Measurements from ENCODE around the gene PLD6. TPM values are rescaled to one million over a fixed set of nuclear protein-coding genes. Genes with fewer than 3 reads are reported as not detected.

The PLD6 gene
- total RNA-seq, 5 donors from 2014 or later (not counting 1 experiment from before 2014, with no cell fraction given) = 7.3 to 18.3 (median 11.1) TPM

DNA sequence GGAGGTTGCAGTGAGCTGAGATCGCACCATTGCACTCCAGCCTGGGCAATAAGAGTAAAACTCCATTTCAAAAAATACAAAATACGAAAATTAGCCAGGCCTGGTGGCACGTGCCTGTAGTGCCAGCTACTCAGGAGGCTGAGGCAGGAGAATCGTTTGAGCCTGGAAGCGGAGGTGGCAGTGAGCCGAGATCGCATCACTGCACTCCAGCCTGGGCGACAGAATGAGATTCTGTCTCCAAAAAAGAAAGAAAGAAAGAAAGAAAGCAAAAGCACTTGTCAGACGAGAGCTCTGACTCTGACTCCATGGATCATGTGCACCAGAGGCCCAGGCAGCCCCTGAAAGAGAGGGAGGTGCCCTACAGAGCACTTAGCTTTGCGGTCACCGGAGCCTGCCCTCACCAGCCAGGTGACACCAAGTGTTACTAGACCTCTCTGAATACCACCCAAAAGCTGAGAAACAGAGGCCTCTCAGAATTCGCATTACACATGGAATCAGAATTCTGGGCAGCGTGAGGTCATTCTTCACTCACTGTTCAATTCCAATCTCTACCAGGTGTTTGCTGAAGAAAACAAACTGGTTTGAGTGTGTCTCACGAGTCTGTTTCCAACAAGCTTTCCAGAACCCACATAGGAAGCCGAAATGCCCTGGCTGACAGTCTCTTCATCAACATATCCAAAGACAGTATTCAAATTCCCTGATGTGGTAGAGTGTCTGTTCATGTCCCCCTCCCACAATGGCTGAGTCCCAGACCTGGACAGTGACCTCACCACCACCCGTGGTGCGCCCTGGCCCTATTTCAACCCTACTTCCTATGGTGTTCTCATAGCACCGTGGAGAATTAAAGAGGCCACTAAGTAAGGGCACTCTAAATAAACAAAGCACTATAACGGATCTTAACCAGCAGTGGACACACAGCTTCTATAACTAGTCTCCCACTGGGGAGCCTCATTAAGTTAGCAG lies 29.4 kb upstream of the PLD6 start:
- peaks cover 16 to 20% of the 10 kb centered on the region in 2 donors for H3K36me3 ChIP-seq (ENCODE audit: control insufficient read depth in 2 of 2, extremely low read depth in 1 of 2, insufficient read depth in 1 of 2, low read length in 1 of 2)
- peaks cover 3 to 29% of the 10 kb centered on the region in 2 experiments for H3K4me1 ChIP-seq (ENCODE audit: control insufficient read depth in 1 of 2, extremely low read depth in 1 of 2, insufficient read depth in 2 of 2, low read length in 2 of 2)
- POLR2A ChIA-PET = no interaction called here
- ATAC-seq (replicated peaks in 1 of 4) (no peak), DNase-seq (peak in 1 of 35 experiments; percentile 11)
- WGBS (ENCODE audit: insufficient coverage) = 70% methylated on average over 14 of the region's 19 CpGs
- Mint-ChIP-seq H3K4me1 (peaks cover 26 to 40% (median 33%) of the 10 kb centered on the region in 3 donors), H3K9me3 (no peaks in the 10 kb centered on the region), H3K36me3 (peaks cover 11% of the 10 kb centered on the region), H3K27ac (peak overlapping the region; percentile 98), H3K27me3 (no peaks in the 10 kb centered on the region), H3K4me3 (peak overlapping the region; percentile 85 to 95 (median 94))
- H3K9me3 ChIP-seq = no peaks in the 10 kb centered on the region
- peak overlapping the region; percentile 94 for H3K27ac ChIP-seq (ENCODE audit: low read length)
- peak overlapping the region; percentile 86 to 94 for H3K4me3 ChIP-seq (ENCODE audit: control insufficient read depth in 1 of 2, extremely low read depth in 1 of 2, low read length in 1 of 2)
- CTCF ChIA-PET = interaction anchor here in 1 of 2 donors (0.6 kb wide), 1 partner anchor 43 kb away, joined by 3 read pairs; no protein-coding TSS in a partner anchor
- H3K27me3 ChIP-seq (replicated peaks in 1 of 2; ENCODE audit: control insufficient read depth in 2 of 2, extremely low read depth in 1 of 2, insufficient read depth in 2 of 2, low read length in 1 of 2) = no peaks in the 10 kb centered on the region

DNA sequence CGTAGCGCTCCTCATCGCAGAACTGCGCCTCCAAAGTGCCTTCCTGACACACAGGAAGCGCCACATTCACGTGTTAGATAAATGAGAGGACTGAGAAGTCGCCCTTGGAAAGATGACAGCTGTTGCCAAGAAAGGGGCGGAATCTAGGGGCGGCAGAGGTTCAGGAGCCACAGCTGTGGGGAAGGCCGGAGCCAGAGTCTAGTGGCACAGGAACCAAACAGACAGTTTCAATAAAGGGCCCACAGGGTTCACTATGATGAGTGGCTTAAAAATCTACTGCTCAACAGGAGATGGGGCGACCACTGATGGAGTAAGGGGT lies 26.1 kb upstream of the PLD6 start:
- ATAC-seq (replicated peaks in 1 of 4) (no peak), DNase-seq (no peak)
- POLR2A ChIA-PET = no interaction called here
- Histone ChIP-seq H3K4me1 (ENCODE audit: control insufficient read depth in 1 of 2, extremely low read depth in 1 of 2, insufficient read depth in 2 of 2, low read length in 2 of 2) (peaks cover 3 to 21% of the 10 kb centered on the region in 2 experiments), H3K27me3 (replicated peaks in 1 of 2; ENCODE audit: control insufficient read depth in 2 of 2, extremely low read depth in 1 of 2, insufficient read depth in 2 of 2, low read length in 1 of 2) (no peaks in the 10 kb centered on the region), H3K36me3 (ENCODE audit: control insufficient read depth in 2 of 2, extremely low read depth in 1 of 2, insufficient read depth in 1 of 2, low read length in 1 of 2) (peaks cover 40 to 47% of the 10 kb centered on the region in 2 donors), H3K9me3 (no peaks in the 10 kb centered on the region), H3K4me3 (ENCODE audit: control insufficient read depth in 1 of 2, extremely low read depth in 1 of 2, low read length in 1 of 2) (no peak overlapping the region), H3K27ac (ENCODE audit: low read length) (no peak overlapping the region)
- H3K9me3 Mint-ChIP-seq = no peaks in the 10 kb centered on the region
- H3K27me3 Mint-ChIP-seq = no peaks in the 10 kb centered on the region
- H3K4me1 Mint-ChIP-seq = peaks cover 20 to 25% (median 24%) of the 10 kb centered on the region in 3 donors
- H3K4me3 Mint-ChIP-seq = no peak overlapping the region
- CTCF ChIA-PET = no interaction called here
- H3K27ac Mint-ChIP-seq = no peak overlapping the region
- peaks cover 35% of the 10 kb centered on the region for H3K36me3 Mint-ChIP-seq
- 89% methylated on average over 6 of the region's 11 CpGs for WGBS (ENCODE audit: insufficient coverage)

DNA sequence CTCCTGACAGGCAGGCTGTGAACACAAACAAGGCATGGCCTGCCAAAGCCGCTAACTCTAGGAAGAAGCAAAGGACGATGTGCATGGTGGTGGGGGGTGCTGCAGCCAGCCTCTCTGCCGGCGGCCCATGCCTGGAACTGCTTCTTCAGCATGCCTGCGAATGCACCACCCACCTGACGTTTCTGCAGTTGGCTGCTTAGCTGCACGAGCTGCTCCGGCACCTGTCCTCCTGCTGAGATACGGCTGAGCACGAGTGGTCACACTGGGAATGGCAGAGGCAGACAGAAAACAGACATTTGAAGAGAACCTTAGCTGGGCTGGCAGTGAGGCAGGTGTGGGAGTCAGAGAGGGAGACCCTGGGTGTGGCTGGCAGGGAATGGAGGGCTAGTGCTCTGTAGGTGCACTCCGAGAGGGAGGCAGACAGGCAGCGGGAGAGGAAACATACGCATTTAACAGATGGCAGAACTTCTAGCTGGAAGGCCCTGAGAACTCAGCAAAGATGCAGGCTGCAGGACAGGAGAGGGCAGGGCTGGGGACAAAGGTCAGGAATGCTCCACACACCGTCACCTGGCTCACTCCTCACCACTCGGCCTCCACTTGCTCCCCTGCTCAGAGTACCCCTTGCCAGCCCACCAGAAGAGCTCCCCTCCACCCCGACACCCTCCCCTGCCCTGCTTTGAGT lies 25.6 kb upstream of the PLD6 start:
- 92% methylated on average over 12 of the region's 16 CpGs for WGBS (ENCODE audit: insufficient coverage)
- H3K4me3 Mint-ChIP-seq = no peak overlapping the region
- peaks cover 3 to 21% of the 10 kb centered on the region in 2 experiments for H3K4me1 ChIP-seq (ENCODE audit: control insufficient read depth in 1 of 2, extremely low read depth in 1 of 2, insufficient read depth in 2 of 2, low read length in 2 of 2)
- peaks cover 38% of the 10 kb centered on the region for H3K36me3 Mint-ChIP-seq
- peaks cover 20 to 24% (median 24%) of the 10 kb centered on the region in 3 donors for H3K4me1 Mint-ChIP-seq
- no peak overlapping the region for H3K27ac ChIP-seq (ENCODE audit: low read length)
- ChIA-PET POLR2A (no interaction called here), CTCF (interaction anchor here in 1 of 2 donors (0.6 kb wide), 1 partner anchor 834 kb away, joined by 3 read pairs; no protein-coding TSS in a partner anchor)
- DNase-seq (no peak), ATAC-seq (replicated peaks in 1 of 4) (no peak)
- no peaks in the 10 kb centered on the region for H3K27me3 Mint-ChIP-seq
- H3K9me3 ChIP-seq = no peaks in the 10 kb centered on the region
- H3K9me3 Mint-ChIP-seq = no peaks in the 10 kb centered on the region
- H3K27ac Mint-ChIP-seq = no peak overlapping the region
- H3K27me3 ChIP-seq (replicated peaks in 1 of 2; ENCODE audit: control insufficient read depth in 2 of 2, extremely low read depth in 1 of 2, insufficient read depth in 2 of 2, low read length in 1 of 2) = no peaks in the 10 kb centered on the region
- no peak overlapping the region for H3K4me3 ChIP-seq (ENCODE audit: control insufficient read depth in 1 of 2, extremely low read depth in 1 of 2, low read length in 1 of 2)
- peaks cover 41 to 52% of the 10 kb centered on the region in 2 donors for H3K36me3 ChIP-seq (ENCODE audit: control insufficient read depth in 2 of 2, extremely low read depth in 1 of 2, insufficient read depth in 1 of 2, low read length in 1 of 2)

DNA sequence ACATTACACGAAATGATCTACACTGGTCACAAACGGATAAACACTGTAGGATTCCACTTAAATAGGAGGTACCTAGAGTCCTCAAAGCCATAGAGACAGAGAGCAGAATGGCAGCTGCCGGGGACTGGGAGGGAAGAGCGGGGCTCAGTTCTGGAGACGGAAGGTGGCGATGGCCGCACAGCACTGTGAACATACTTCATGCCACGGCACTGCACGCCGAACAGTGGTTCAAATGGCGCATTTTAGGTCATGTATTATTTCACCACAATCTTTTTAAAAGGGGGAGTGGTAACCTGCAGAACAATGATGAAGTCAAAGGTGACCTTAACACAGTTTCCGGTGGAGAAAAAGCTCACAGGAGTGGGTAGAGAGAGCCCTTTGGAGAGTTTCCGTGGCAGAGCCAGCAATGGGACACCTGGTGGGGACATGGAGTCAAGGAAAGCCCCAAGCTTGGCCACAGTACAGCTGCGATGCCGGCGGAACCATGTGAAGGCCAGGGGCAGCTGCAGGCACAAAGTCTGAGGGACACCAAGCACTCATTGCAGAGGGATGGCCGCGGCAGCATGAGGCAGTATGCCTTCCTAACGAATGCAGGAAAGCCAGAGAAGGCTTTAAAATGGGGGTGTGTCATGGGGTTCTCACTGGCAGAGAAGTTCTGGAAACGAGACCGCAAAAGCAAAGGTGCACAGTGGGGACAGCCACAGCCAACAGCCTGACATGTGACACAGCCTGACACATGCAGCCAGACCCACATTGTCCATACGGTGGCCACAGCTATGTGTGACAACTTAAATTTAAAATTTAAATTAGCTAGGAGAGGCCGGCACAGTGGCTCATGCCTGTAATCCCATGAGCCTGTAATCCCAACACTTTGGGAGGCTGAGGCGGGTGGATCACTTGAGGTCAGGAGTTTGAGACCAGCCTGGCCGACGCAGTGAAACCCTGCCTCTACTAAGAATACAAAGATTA lies 23.6 kb upstream of the PLD6 start:
- Mint-ChIP-seq H3K27me3 (no peaks in the 10 kb centered on the region), H3K36me3 (peaks cover 50% of the 10 kb centered on the region), H3K4me3 (no peak overlapping the region), H3K4me1 (peaks cover 5 to 9% (median 7%) of the 10 kb centered on the region in 3 donors), H3K27ac (no peak overlapping the region), H3K9me3 (no peaks in the 10 kb centered on the region)
- ChIA-PET POLR2A (no interaction called here), CTCF (no interaction called here)
- no peak overlapping the region for H3K4me3 ChIP-seq (ENCODE audit: control insufficient read depth in 1 of 2, extremely low read depth in 1 of 2, low read length in 1 of 2)
- H3K27me3 ChIP-seq (replicated peaks in 1 of 2; ENCODE audit: control insufficient read depth in 2 of 2, extremely low read depth in 1 of 2, insufficient read depth in 2 of 2, low read length in 1 of 2) = no peaks in the 10 kb centered on the region
- no peak for ATAC-seq (replicated peaks in 1 of 4)
- no peak for DNase-seq
- H3K27ac ChIP-seq (ENCODE audit: low read length) = no peak overlapping the region
- peaks cover 0 to 5% of the 10 kb centered on the region in 2 experiments for H3K4me1 ChIP-seq (ENCODE audit: control insufficient read depth in 1 of 2, extremely low read depth in 1 of 2, insufficient read depth in 2 of 2, low read length in 2 of 2)
- 87% methylated on average over 11 of the region's 26 CpGs for WGBS (ENCODE audit: insufficient coverage)
- H3K36me3 ChIP-seq (ENCODE audit: control insufficient read depth in 2 of 2, extremely low read depth in 1 of 2, insufficient read depth in 1 of 2, low read length in 1 of 2) = peaks cover 57 to 73% of the 10 kb centered on the region in 2 donors
- no peaks in the 10 kb centered on the region for H3K9me3 ChIP-seq

DNA sequence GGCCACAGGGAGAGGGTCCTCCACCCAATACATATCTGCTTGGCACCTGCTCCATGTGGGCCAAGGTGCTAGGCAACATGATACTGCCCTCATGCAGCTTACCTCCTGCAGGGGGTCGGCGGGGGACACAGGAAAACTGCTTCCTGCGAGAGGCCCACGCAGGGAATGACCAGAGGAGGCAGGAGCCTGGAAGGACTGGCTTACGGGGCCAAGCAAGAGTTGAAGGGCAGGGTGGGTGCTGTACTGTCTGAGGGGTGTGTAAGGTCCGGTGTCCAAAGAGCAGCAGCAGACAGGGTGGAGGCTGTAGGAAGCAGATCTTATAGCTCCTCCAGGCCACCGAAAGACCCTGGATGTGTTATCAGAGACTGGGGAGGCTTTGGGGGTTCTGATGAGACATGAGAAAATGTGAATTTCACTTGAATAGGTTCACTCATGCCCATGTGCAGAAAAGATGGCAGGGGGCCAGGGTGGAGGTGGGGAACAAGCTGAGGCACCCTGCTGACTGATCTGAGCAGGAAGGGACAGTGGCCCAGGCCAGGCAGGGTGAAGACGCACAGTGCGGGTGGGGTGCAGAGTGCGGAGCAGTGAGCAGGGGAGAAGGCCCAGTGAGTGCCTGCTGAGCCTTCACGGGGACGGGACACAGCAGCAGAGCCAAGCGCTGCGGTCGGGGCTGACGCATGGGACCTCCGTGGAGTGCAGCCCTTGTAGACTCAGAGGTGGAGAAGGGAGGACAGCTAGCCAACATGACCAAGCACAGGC lies 22.6 kb upstream of the PLD6 start:
- Mint-ChIP-seq H3K4me1 (peaks cover 3 to 9% (median 7%) of the 10 kb centered on the region in 3 donors), H3K36me3 (peaks cover 55% of the 10 kb centered on the region), H3K9me3 (no peaks in the 10 kb centered on the region), H3K27ac (no peak overlapping the region), H3K4me3 (no peak overlapping the region), H3K27me3 (no peaks in the 10 kb centered on the region)
- DNase-seq = no peak
- Histone ChIP-seq H3K9me3 (no peaks in the 10 kb centered on the region), H3K27me3 (replicated peaks in 1 of 2; ENCODE audit: control insufficient read depth in 2 of 2, extremely low read depth in 1 of 2, insufficient read depth in 2 of 2, low read length in 1 of 2) (no peaks in the 10 kb centered on the region), H3K36me3 (ENCODE audit: control insufficient read depth in 2 of 2, extremely low read depth in 1 of 2, insufficient read depth in 1 of 2, low read length in 1 of 2) (peaks cover 61 to 81% of the 10 kb centered on the region in 2 donors), H3K27ac (ENCODE audit: low read length) (no peak overlapping the region), H3K4me1 (ENCODE audit: control insufficient read depth in 1 of 2, extremely low read depth in 1 of 2, insufficient read depth in 2 of 2, low read length in 2 of 2) (no peaks in the 10 kb centered on the region), H3K4me3 (ENCODE audit: control insufficient read depth in 1 of 2, extremely low read depth in 1 of 2, low read length in 1 of 2) (no peak overlapping the region)
- 97% methylated on average over 17 of the region's 17 CpGs for WGBS (ENCODE audit: insufficient coverage)
- POLR2A ChIA-PET = no interaction called here
- CTCF ChIA-PET = no interaction called here
- no peak for ATAC-seq (replicated peaks in 1 of 4)
